Measurements from ENCODE around the gene BLTP3A.
"Not testable (repeated sequence)": the region's sequence is repeated elsewhere in the genome, so short reads cannot be mapped to it uniquely, and the experiment has no call there.

The BLTP3A gene, protein sequence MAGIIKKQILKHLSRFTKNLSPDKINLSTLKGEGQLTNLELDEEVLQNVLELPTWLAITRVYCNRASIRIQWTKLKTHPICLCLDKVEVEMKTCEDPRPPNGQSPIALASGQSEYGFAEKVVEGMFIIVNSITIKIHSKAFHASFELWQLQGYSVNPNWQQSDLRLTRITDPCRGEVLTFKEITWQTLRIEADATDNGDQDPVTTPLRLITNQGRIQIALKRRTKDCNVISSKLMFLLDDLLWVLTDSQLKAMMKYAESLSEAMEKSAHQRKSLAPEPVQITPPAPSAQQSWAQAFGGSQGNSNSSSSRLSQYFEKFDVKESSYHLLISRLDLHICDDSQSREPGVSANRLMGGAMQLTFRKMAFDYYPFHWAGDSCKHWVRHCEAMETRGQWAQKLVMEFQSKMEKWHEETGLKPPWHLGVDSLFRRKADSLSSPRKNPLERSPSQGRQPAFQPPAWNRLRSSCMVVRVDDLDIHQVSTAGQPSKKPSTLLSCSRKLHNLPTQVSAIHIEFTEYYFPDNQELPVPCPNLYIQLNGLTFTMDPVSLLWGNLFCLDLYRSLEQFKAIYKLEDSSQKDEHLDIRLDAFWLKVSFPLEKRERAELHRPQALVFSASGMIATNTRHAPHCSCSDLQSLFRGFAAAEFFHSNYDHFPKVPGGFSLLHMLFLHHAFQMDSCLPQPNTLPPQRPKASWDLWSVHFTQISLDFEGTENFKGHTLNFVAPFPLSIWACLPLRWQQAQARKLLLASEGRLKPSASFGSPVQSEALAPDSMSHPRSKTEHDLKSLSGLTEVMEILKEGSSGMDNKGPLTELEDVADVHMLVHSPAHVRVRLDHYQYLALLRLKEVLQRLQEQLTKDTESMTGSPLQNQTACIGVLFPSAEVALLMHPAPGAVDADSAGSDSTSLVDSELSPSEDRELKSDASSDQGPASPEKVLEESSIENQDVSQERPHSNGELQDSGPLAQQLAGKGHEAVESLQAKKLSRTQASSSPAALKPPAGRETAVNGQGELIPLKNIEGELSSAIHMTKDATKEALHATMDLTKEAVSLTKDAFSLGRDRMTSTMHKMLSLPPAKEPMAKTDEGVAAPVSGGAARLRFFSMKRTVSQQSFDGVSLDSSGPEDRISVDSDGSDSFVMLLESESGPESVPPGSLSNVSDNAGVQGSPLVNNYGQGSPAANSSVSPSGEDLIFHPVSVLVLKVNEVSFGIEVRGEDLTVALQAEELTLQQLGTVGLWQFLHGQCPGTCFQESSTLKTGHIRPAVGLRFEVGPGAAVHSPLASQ (N-terminal part only)

GRCh38 chr6:34791701-34792604 is at the start of gene BLTP3A:
TSS of gene BLTP3A (plus strand) at chr6:34792083. CDS start at chr6:34792251, 168 bp downstream.
- peak; percentile 62 for DNase-seq (ENCODE audit: low spot score)

DNA sequence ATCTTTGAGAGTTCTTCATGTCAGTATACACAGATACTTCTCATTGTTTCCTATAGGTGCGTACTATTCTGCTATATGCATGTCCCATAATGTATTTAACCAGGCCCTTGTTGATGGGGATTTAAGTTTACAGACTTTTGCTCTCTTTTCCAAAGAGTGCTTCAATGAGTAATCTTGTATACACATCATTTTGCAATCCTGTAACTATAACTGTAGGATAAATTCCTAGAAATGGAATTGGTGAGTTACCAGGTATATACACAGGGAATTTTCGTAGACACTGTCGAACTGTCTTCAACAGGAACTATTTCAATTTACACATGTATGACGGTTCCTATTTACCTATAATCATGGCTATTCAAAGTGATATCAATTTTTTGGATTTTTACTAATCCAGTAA is 49.8 kb upstream of the BLTP3A start:
- no peak for DNase-seq (ENCODE audit: low spot score)

GRCh38 chr6:34743625-34744293 is 48.1 kb upstream of the BLTP3A start:
- DNase-seq (ENCODE audit: low spot score), result no peak

DNA sequence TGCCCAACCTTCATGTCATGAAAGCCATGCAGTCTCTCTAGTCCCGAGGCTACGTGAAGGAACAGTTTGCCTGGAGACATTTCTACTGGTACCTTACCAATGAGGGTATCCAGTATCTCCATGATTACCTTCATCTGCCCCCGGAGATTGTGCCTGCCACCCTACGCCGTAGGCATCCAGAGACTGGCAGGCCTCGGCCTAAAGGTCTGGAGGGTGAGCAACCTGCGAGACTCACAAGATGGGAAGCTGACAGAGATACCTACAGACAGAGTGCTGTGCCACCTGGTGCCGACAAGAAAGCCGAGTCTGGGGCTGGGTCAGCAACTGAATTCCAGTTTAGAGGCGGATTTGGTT is 47.6 kb upstream of the BLTP3A start:
- DNase-seq (ENCODE audit: low spot score), result not testable (repeated sequence)

DNA sequence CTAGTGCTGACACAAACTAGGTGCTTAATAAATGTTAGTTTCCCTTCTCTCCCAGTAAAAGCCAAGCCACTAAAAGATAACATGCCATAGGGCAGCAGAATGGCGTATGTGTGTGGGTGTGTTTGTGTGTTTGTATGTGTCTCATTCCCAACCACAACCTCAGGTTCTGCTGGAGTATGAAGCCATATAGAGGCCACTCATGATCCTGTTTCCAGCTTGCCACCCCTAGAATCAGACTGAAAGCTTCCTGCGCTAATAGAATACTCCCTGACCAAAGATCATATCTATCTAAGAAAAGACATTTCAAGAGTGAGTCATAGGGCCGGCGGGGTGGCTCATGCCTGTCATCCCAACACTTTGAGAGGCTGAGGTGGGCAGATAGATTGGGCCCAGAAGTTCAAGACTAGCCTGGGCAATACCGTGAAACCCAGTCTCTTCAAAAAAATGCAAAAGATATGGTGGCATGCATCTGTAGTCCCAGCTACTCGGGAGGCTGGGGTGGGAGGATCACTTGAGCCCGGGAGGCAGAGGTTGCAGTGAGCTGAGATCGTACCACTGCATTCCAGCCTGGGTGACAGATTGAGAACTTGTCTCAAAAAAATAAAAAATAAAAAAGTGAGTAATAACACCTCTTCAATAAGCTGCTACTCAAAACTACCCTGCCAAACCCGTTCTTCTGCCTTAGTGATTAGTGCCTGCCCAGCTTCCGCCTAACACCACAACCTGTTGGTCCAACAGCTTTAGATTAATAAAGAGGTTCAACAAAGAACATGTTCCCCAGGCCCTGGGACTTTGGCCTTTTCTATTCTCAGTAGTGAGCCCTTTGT is 46.4 kb upstream of the BLTP3A start:
- no peak for DNase-seq (ENCODE audit: low spot score)

DNA sequence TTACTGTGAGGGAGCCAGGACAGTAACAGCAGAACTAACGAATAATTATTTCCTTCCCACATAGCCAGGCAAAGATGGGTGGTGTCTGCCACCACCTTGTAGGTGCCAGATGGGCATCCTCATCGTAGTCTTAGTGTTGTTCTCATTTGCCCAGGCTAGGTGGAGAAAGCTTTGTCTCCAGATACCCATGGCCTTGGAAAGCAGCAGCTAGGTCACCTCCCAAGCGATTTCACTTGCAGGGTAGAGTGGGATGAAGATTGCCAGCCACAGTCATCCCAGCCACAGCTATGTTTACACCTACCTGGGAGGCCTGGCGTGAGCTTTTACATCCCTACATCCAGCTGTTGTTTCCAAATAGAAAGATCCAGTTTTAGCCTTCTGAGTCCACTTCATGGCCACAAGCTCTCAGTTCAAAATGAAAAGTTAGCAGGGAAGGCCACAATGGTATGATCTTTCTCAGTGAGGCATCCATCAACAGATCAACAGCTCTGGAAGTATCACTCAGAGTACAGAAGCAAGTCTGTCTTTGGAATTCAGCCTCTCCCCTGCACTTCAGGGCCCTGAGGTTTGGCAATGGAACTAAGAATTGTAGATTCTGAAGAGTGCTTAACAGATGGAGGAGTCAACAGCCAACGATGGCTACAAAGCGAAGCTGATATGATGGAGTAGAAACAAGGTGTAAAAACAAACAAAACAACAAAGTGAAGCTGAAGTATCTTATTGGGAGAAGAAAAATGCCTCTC is 45.6 kb upstream of the BLTP3A start:
- no peak for DNase-seq (ENCODE audit: low spot score)

GRCh38 chr6:34748757-34749156 is 43.1 kb upstream of the BLTP3A start:
- no peak for DNase-seq (ENCODE audit: low spot score)

DNA sequence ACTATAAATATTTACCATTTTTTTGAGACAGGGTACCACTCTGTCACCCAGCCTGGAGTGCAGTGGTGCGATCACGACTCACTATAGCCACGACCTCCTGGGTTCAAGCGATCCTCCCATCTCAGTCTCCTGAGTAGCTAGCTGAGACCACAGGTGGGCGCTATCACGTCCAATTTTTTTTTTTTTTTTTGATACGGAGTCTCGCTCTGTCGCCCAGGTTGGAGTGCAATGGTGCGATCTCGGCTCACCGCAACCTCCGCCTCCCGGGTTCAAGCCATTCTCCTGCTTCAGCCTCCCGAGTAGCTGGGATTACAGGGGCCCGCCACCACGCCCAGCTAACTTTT is 35.4 kb upstream of the BLTP3A start:
- DNase-seq (ENCODE audit: low spot score), result peak; percentile 26

GRCh38 chr6:34757687-34758274 is 34.1 kb upstream of the BLTP3A start:
- no peak for DNase-seq (ENCODE audit: low spot score)

DNA sequence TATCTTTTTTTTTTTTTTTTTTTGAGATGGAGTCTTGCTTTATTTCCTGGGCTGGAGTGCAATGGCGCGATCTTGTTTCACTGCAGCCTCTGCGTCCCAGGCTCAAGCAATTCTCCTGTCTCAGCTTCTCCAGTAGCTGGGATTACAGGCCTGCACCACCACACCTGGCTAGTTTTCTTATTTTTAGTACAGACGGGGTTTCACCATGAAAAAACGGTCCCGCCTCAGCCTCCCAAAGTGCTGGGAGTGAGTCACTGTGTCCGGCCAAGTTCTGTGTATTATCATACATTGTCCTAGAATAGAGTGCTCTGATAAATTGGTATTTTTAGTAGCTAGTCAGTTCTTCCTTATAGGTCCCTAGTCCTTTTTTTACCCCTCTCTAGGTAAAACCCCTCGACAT is 31.8 kb upstream of the BLTP3A start:
- DNase-seq (ENCODE audit: low spot score), result no peak

DNA sequence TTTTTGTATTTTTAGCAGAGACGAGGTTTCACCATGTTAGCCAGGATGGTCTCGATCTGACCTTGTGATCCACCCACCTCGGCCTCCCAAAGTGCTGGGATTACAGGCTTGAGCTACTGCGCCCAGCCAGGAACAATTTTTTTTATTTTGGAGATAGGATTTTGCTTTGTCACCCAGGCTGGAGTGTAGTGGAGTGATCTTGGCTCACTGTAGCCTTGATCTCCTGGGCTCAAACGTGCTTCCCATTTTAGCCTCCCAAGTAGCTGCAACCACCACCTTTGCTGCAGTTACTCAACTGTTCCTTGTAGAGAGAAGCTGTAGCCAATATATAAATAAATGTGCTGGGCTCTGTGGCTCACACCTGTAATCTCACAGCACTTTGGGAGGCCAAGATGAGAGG is 30.2 kb upstream of the BLTP3A start:
- not testable (repeated sequence) for DNase-seq (ENCODE audit: low spot score)

GRCh38 chr6:34768148-34768547 is 23.7 kb upstream of the BLTP3A start:
- no peak for DNase-seq (ENCODE audit: low spot score)

GRCh38 chr6:34771727-34772126 is 20.2 kb upstream of the BLTP3A start:
- DNase-seq (ENCODE audit: low spot score), result no peak

GRCh38 chr6:34772940-34773339 is 18.9 kb upstream of the BLTP3A start:
- DNase-seq (ENCODE audit: low spot score), result no peak

DNA sequence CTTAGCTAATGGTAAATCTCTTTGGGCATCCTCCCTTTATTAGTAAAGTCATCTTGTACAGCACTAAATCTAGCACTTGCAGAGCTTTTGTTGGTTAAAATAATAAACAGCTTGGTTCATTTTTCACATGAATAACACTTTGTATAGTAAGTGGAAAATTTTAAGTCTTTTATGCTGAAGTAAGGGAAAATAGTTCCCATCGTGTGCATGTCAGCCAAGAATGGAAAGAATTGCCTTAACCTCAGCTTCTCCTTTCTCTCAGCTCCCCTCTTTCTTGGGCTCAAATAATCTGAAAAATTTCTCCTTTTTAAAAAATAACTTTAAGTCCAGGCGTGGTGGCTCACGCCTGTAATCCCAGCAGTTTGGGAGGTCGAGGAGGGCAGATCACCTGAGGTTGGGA is 18.0 kb upstream of the BLTP3A start:
- DNase-seq (ENCODE audit: low spot score), result no peak

DNA sequence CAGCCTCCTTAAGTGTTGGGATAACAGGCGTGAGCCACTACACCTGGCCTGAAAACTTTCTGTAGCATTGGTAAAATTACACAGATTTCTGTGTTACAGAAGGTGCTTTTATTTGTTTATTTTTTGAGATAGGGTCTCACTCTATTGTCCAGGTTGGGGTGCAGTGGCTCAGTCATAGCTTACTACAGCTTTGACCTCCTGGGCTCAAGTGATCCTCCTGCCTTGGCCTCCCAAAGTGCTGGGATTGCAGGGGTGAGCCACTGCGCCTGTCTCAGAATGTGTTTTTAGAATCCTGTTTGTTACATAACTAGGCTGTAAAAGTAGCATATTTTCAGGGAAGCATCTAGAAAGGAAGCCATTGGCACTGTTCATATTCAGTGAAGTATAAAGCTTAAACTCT is 16.9 kb upstream of the BLTP3A start:
- no peak for DNase-seq (ENCODE audit: low spot score)

DNA sequence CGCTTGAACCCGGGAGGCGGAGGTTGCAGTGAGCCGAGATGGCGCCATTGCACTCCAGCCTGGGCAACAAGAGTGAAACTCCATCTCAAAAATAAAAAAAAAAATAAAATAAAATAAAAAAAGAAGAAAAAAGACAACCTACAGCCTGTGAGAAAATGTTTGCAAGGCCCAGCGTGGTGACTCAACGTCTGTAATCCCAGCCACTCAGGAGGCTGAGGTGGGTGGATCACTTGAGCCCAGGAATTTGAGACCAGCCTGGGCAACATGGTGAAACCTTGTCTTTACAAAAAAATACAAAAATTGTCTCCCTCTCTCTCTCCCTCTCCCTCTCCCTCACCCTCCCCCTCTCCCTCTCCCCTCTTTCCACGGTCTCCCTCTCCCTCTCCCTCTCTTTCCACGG is 6.5 kb upstream of the BLTP3A start:
- not testable (repeated sequence) for DNase-seq (ENCODE audit: low spot score)

- not testable (repeated sequence) for DNase-seq (ENCODE audit: low spot score)
Measured at GRCh38 chr6:34787152-34787551, 4.7 kb upstream of the BLTP3A start.

GRCh38 chr6:34788111-34788510 is 3.8 kb upstream of the BLTP3A start:
- no peak for DNase-seq (ENCODE audit: low spot score)

All from CD4-positive, alpha-beta T cell treated with Interleukin-15 for 4 hours (primary cell).